Activated T-helper 1 cell treated with anti-CD3 and anti-CD28 coated beads, Interleukin-2, amount 50 U/mL, for 16 hours (primary cell): Measurements from ENCODE around the gene MACROH2A1.

Source experiments
- DNase-seq, 2 donors: peaks; one replicate each; pipeline ENCODE4 v3.0.0-alpha.2; 2020; ENCODE audit warnings: low read depth in 1 of 2, low spot score in 1 of 2

Gene MACROH2A1

GRCh38 chr5:135320718-135321484 lies 78.1 kb downstream of the MACROH2A1 start:
- DNase-seq, result no peak

- DNase-seq, result no peak
These were observed 79.0 kb downstream of the MACROH2A1 start for GRCh38 chr5:135319928-135320606.

GRCh38 chr5:135319458-135319857 lies 79.6 kb downstream of the MACROH2A1 start:
- DNase-seq, result no peak

- no peak for DNase-seq
These were observed 80.1 kb downstream of the MACROH2A1 start for GRCh38 chr5:135318924-135319323.

GRCh38 chr5:135318037-135318436 lies 81.0 kb downstream of the MACROH2A1 start:
- DNase-seq, result no peak

- DNase-seq, result no peak
These were observed 81.7 kb downstream of the MACROH2A1 start for GRCh38 chr5:135317286-135317685.

- DNase-seq, result no peak
These were observed 83.6 kb downstream of the MACROH2A1 start for GRCh38 chr5:135315386-135315785.

GRCh38 chr5:135313946-135314345 lies 85.1 kb downstream of the MACROH2A1 start:
- no peak for DNase-seq

GRCh38 chr5:135313405-135313804 lies 85.6 kb downstream of the MACROH2A1 start:
- DNase-seq, result no peak

- no peak for DNase-seq
These were observed 86.6 kb downstream of the MACROH2A1 start for GRCh38 chr5:135312255-135312935.

GRCh38 chr5:135310328-135310989 lies 88.6 kb downstream of the MACROH2A1 start:
- no peak for DNase-seq

- no peak for DNase-seq
These were observed 89.4 kb downstream of the MACROH2A1 start for GRCh38 chr5:135309391-135310327.

- no peak for DNase-seq
These were observed 90.3 kb downstream of the MACROH2A1 start for GRCh38 chr5:135308752-135309151.

GRCh38 chr5:135308245-135308644 lies 90.8 kb downstream of the MACROH2A1 start:
- DNase-seq, result no peak

GRCh38 chr5:135307143-135307903 lies 91.7 kb downstream of the MACROH2A1 start:
- DNase-seq, result no peak

- no peak for DNase-seq
These were observed 92.5 kb downstream of the MACROH2A1 start for GRCh38 chr5:135306557-135306956.

- no peak for DNase-seq
These were observed 94.4 kb downstream of the MACROH2A1 start for GRCh38 chr5:135304352-135305221.

GRCh38 chr5:135303582-135304173 lies 95.4 kb downstream of the MACROH2A1 start:
- no peak for DNase-seq
